ENCODE data around the gene UVSSA.

The UVSSA gene

GRCh38 chr4:1402516-1403091, 55.6 kb downstream of the UVSSA start:
- H3K4me1 ChIP-seq (ENCODE audit: control insufficient read depth, insufficient read depth, low read length): no peaks in the 10 kb centered on the region
- peaks cover 7% of the 10 kb centered on the region for H3K9me3 ChIP-seq (ENCODE audit: control insufficient read depth, insufficient read depth, low read length)
- H3K27ac ChIP-seq (ENCODE audit: low read depth, low read length): no peak overlapping the region
- H3K4me3 ChIP-seq (ENCODE audit: low read depth, low read length): no peak overlapping the region
- H3K9ac ChIP-seq (ENCODE audit: low read depth, low read length): no peak overlapping the region
- H3K27me3 ChIP-seq (ENCODE audit: control insufficient read depth, insufficient read depth, low read length): peaks cover 75% of the 10 kb centered on the region
- no peaks in the 10 kb centered on the region for H3K36me3 ChIP-seq (ENCODE audit: control insufficient read depth, insufficient read depth, low read length)

GRCh38 chr4:1403177-1403583, 56.2 kb downstream of the UVSSA start:
- Histone ChIP-seq H3K9ac (ENCODE audit: low read depth, low read length) (no peak overlapping the region), H3K4me3 (ENCODE audit: low read depth, low read length) (no peak overlapping the region; the same call in 1 of the 2 replicates), H3K9me3 (ENCODE audit: control insufficient read depth, insufficient read depth, low read length) (peaks cover 7% of the 10 kb centered on the region), H3K36me3 (ENCODE audit: control insufficient read depth, insufficient read depth, low read length) (no peaks in the 10 kb centered on the region), H3K27ac (ENCODE audit: low read depth, low read length) (no peak overlapping the region), H3K27me3 (ENCODE audit: control insufficient read depth, insufficient read depth, low read length) (peaks cover 81% of the 10 kb centered on the region), H3K4me1 (ENCODE audit: control insufficient read depth, insufficient read depth, low read length) (peaks cover 1% of the 10 kb centered on the region; the same call in 1 of the 2 replicates)

GRCh38 chr4:1403591-1404572, 56.9 kb downstream of the UVSSA start:
- peaks cover 88% of the 10 kb centered on the region for H3K27me3 ChIP-seq (ENCODE audit: control insufficient read depth, insufficient read depth, low read length)
- no peak overlapping the region for H3K27ac ChIP-seq (ENCODE audit: low read depth, low read length)
- H3K4me1 ChIP-seq (ENCODE audit: control insufficient read depth, insufficient read depth, low read length): peaks cover 3% of the 10 kb centered on the region; the same call in 1 of the 2 replicates
- H3K9me3 ChIP-seq (ENCODE audit: control insufficient read depth, insufficient read depth, low read length): peaks cover 2% of the 10 kb centered on the region
- H3K9ac ChIP-seq (ENCODE audit: low read depth, low read length): no peak overlapping the region
- no peak overlapping the region; the same call in 1 of the 2 replicates for H3K4me3 ChIP-seq (ENCODE audit: low read depth, low read length)
- H3K36me3 ChIP-seq (ENCODE audit: control insufficient read depth, insufficient read depth, low read length): no peaks in the 10 kb centered on the region

- Histone ChIP-seq H3K36me3 (ENCODE audit: control insufficient read depth, insufficient read depth, low read length) (no peaks in the 10 kb centered on the region), H3K4me1 (ENCODE audit: control insufficient read depth, insufficient read depth, low read length) (peaks cover 3% of the 10 kb centered on the region; the same call in 1 of the 2 replicates), H3K27me3 (ENCODE audit: control insufficient read depth, insufficient read depth, low read length) (peaks cover 96% of the 10 kb centered on the region), H3K27ac (ENCODE audit: low read depth, low read length) (no peak overlapping the region), H3K4me3 (ENCODE audit: low read depth, low read length) (no peak overlapping the region), H3K9me3 (ENCODE audit: control insufficient read depth, insufficient read depth, low read length) (no peaks in the 10 kb centered on the region), H3K9ac (ENCODE audit: low read depth, low read length) (no peak overlapping the region)
Observed at GRCh38 chr4:1404573-1405253, 57.7 kb downstream of the UVSSA start.

GRCh38 chr4:1405254-1405635, 58.2 kb downstream of the UVSSA start:
- no peak overlapping the region for H3K9ac ChIP-seq (ENCODE audit: low read depth, low read length)
- peaks cover 3% of the 10 kb centered on the region; the same call in 1 of the 2 replicates for H3K4me1 ChIP-seq (ENCODE audit: control insufficient read depth, insufficient read depth, low read length)
- H3K27ac ChIP-seq (ENCODE audit: low read depth, low read length): no peak overlapping the region
- H3K36me3 ChIP-seq (ENCODE audit: control insufficient read depth, insufficient read depth, low read length): no peaks in the 10 kb centered on the region
- peaks cover 100% of the 10 kb centered on the region for H3K27me3 ChIP-seq (ENCODE audit: control insufficient read depth, insufficient read depth, low read length)
- no peaks in the 10 kb centered on the region for H3K9me3 ChIP-seq (ENCODE audit: control insufficient read depth, insufficient read depth, low read length)
- no peak overlapping the region for H3K4me3 ChIP-seq (ENCODE audit: low read depth, low read length)

- Histone ChIP-seq H3K27ac (ENCODE audit: low read depth, low read length) (no peak overlapping the region), H3K9ac (ENCODE audit: low read depth, low read length) (no peak overlapping the region), H3K27me3 (ENCODE audit: control insufficient read depth, insufficient read depth, low read length) (peaks cover 100% of the 10 kb centered on the region), H3K9me3 (ENCODE audit: control insufficient read depth, insufficient read depth, low read length) (no peaks in the 10 kb centered on the region), H3K4me1 (ENCODE audit: control insufficient read depth, insufficient read depth, low read length) (peaks cover 3% of the 10 kb centered on the region; the same call in 1 of the 2 replicates), H3K4me3 (ENCODE audit: low read depth, low read length) (no peak overlapping the region), H3K36me3 (ENCODE audit: control insufficient read depth, insufficient read depth, low read length) (no peaks in the 10 kb centered on the region)
Observed at GRCh38 chr4:1405636-1406393, 58.8 kb downstream of the UVSSA start.

- Histone ChIP-seq H3K27ac (ENCODE audit: low read depth, low read length) (no peak within 1 kb of the TSS), H3K4me3 (ENCODE audit: low read depth, low read length) (no peak within 1 kb of the TSS; the same call in 1 of the 2 replicates), H3K9me3 (ENCODE audit: control insufficient read depth, insufficient read depth, low read length) (no peaks in the 10 kb centered on the region), H3K4me1 (ENCODE audit: control insufficient read depth, insufficient read depth, low read length) (peaks cover 3% of the 10 kb centered on the region; the same call in 1 of the 2 replicates), H3K27me3 (ENCODE audit: control insufficient read depth, insufficient read depth, low read length) (peaks cover 100% of the 10 kb centered on the region), H3K36me3 (ENCODE audit: control insufficient read depth, insufficient read depth, low read length) (no peaks in the 10 kb centered on the region), H3K9ac (ENCODE audit: low read depth, low read length) (no peak within 1 kb of the TSS)
Observed at GRCh38 chr4:1406394-1406980, 59.5 kb downstream of the UVSSA start, which contains the start of gene NKX1-1. TSS of gene NKX1-1 (minus strand) at chr4:1406442. CDS start at chr4:1406442, 0 bp downstream.

- Histone ChIP-seq H3K4me3 (ENCODE audit: low read depth, low read length) (peak overlapping the region; percentile 47; the same call in 1 of the 2 replicates), H3K4me1 (ENCODE audit: control insufficient read depth, insufficient read depth, low read length) (peaks cover 3% of the 10 kb centered on the region; the same call in 1 of the 2 replicates), H3K9ac (ENCODE audit: low read depth, low read length) (no peak overlapping the region), H3K27me3 (ENCODE audit: control insufficient read depth, insufficient read depth, low read length) (peaks cover 99% of the 10 kb centered on the region), H3K36me3 (ENCODE audit: control insufficient read depth, insufficient read depth, low read length) (no peaks in the 10 kb centered on the region), H3K9me3 (ENCODE audit: control insufficient read depth, insufficient read depth, low read length) (no peaks in the 10 kb centered on the region), H3K27ac (ENCODE audit: low read depth, low read length) (no peak overlapping the region)
Observed at GRCh38 chr4:1406981-1407656, 60.1 kb downstream of the UVSSA start.

DNA sequence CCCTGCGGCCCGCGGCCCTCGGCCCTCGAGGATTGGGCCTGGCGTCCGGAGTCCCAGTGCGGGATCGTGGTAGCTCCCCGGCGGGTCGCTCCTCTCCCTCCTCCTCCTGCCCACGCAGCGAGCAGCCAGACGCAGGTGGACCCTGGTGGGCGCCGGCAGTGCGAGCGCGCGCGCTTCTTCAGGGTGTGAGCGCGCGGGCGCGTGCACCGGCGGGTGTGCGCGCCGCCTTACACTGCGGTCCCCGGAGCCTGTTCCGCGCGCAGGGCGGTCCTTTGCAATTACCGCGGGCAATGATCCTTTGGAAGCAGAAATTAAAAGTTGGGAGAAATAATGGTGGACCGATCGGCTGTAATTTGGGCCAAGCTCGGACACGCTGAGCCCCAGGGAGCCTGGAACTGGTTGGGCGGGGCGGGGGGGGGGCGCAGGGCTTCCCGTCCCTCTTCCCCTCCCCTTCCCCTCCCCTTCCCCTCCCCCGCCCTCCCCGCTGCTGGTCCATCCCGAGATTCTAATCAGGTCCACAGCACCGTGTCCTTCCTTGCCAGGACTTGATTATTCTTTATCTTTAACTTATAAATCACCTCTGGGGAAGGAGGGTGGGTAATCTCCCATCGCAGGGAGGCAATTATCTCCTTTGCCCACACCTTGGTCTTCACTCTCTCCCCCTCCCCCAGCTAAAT, 60.8 kb downstream of the UVSSA start:
- Histone ChIP-seq H3K27ac (ENCODE audit: low read depth, low read length) (no peak overlapping the region), H3K9ac (ENCODE audit: low read depth, low read length) (no peak overlapping the region), H3K4me3 (ENCODE audit: low read depth, low read length) (peak overlapping the region; percentile 47; the same call in 1 of the 2 replicates), H3K4me1 (ENCODE audit: control insufficient read depth, insufficient read depth, low read length) (peaks cover 3% of the 10 kb centered on the region; the same call in 1 of the 2 replicates), H3K9me3 (ENCODE audit: control insufficient read depth, insufficient read depth, low read length) (no peaks in the 10 kb centered on the region), H3K27me3 (ENCODE audit: control insufficient read depth, insufficient read depth, low read length) (peaks cover 99% of the 10 kb centered on the region), H3K36me3 (ENCODE audit: control insufficient read depth, insufficient read depth, low read length) (no peaks in the 10 kb centered on the region)

Data from HUES48 (cell line).